NCI-H187 (cell line): ENCODE results near the gene JPH2.

ENCODE experiments used
- DNase-seq, 2 experiments: peaks; one replicate each; lab custom pipeline; 2025; lab: John Stamatoyannopoulos, UW

JPH2 gene

DNA sequence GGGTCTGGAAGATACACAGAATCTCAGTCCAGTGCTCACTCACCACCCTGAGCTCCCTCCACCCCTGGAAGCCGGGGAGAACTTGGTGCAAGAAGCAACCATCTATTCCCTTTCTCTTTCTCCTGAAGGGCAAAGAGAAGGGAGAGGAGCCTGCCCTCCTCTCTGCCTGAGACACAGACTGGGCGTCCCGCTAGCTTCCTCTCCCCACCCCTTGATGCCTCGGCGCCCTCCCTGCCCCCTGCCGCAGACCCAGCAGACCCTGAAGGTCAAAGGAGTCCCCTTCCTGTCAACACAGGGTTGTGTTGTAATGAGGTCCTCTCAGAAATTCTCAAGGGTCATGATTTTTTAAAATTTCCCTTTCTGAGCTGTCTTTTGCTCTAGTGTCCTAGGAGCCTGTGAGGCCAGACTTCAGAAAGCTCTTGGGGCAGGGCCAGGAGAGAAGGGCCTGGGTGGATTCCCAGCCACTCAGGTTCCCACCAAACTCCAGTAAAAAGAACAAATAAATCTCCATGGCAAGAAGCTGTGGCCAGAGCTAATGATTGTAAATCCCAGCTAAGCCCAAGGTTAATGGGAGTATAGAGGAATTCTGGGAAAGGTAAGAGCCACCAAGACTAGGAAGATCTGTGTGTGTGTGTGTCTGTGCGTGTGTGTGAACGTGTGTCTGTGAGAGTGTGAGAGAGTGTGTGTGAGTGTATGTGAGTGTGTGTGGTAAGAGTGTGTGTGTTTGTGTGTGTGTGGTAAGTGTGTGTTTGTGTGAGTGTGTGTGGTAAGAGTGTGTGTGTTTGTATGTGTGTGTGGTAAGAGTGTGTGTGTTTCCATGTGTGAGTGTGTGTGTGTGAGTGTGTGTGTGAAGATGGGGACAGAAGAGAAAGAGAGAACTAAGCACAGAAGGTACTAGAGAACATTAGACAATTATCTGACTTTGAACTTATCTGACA lies 1.1 kb upstream of the JPH2 start:
- DNase-seq = no peak

DNA sequence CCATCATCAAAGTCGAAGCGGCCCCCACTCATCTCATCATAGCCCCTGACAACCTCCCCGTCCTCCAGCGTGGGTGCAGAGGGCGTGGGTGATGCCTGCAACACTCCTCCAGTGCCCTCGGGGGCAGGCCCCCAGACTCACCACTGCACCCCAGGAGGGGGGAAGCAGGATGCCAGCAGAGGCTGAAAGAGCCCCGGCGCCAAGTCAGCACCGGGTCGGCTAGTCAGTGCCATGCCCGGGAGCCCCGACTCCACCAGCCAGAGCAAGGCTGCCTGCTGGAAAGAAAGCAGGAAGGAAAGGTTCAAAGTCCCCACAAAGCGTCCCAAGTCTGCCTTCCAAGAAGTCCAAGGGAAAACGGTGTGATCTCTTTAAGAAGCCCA lies 324 bp downstream of the JPH2 start:
- no peak for DNase-seq

DNA sequence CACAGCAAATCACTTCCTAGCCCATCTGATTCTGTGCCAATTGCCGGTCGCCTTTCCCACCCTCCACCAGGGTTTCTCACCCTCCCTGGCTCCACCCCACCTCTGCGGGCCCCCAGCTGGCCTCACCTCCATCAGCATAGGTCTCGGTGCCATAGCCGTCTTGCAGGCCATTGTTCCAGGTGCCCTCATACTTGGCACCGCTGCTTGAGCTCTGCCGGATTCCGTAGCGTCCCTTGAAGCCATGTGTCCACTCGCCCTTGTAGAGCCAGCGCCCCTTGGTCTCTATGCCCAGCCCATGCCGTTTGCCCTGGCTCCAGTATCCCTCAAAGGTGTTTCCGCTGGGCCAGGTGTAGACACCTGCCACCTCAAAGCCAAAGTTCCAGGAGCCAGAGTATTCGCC lies 787 bp downstream of the JPH2 start:
- DNase-seq = no peak

DNA sequence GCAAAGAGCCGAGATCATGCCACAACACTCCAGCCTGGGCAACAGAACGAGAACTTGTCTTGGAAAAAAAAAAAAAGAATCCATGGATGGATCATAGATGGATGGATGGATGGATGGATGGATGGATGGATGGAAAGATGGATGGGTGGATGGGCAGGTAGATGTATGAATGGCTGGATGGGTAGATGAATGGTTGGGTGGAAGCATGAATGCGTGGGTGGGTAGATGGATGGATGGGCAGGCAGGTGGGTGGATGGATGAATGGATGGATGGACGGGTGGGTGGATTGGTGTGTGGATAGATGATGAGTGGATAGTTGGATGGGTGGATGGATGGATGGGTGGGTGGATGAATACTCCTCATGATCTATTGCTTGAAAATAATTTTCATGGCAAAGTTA lies 1.4 kb downstream of the JPH2 start:
- no peak for DNase-seq

DNA sequence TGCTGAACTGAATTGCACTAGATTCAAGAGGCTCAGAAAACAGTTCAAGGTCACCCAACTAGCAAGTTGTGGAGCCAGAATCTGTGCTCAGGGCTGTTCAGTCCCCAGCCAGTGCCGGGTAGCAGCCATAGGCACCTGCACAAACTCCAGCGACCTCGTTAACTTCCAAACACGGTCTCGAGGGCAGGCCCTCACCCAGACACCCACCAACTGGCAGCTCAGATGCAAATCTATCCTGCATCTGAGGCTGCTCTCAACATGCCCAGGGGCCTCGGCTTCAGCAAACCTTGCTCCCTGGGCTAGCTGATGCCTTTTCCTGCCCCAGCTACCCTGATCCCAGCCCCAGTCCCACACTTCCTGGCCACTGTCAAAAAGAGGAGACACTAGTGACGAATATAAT lies 3.7 kb downstream of the JPH2 start:
- DNase-seq = no peak

DNA sequence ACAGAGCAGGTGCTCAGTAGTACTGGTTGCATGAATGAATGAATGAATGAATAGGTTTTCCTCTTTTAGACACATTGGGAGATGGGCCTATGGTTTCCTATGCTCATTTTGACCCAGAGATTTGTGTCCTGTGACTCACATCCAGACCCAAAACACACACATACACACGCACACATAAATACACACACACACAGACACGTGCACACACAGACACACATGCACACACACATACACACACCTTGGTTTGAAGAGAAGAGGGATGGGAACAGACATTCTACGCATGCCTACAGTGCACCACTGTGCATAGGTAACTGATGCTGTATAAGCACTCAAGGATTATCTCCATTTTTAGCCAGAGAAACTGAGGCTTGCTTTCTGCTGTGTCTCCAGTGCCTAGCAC lies 4.1 kb downstream of the JPH2 start:
- no peak for DNase-seq

DNA sequence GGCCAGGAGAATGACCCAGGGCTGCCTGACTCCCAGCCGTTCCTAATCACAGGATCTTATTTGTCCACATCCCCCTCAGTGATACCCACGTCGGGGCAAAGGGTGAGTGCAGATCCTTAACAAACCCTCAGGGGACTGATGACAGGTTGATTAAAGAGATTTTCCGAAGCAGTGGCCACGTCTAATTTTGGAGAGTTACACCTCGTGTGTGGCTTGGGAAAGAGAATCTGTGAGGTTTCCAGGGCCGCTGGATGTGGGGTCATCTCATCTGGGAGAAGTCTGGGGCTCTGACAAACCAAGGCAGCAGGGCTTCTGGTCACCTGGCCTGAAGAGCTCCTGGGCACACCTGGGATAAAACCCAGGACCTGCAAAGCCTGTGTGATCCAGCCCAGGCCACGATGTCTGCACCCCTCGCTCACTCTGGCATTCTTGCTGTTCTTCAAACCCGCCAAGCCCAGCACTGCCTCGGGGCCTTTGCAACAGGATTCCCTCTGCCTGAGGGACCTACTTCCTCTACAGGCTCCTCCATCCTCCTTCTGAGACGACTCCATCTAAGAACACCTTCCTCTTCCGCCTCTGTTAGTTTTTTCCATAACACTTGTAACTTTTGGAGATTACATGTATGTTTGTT lies 4.7 kb downstream of the JPH2 start:
- DNase-seq = no peak

DNA sequence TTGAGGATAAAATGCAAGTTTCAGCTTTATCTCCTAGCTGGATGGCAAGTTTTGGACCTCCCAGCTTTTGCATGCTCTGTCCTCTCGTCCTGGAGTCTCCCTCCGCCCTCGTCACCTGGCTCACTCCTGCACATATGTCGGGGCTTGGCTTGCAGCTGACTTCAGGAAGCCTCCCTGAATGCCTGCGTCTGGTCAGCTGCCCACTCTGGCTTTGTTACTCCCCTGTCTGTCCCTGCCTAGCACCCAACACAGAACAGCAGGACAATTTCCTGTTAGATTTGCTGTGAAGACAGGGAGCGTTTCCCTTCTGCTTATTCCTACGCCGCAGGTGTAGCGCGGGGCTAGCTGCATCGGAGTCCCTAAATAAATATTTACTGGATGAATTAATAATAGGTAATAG lies 5.4 kb downstream of the JPH2 start:
- DNase-seq = no peak

DNA sequence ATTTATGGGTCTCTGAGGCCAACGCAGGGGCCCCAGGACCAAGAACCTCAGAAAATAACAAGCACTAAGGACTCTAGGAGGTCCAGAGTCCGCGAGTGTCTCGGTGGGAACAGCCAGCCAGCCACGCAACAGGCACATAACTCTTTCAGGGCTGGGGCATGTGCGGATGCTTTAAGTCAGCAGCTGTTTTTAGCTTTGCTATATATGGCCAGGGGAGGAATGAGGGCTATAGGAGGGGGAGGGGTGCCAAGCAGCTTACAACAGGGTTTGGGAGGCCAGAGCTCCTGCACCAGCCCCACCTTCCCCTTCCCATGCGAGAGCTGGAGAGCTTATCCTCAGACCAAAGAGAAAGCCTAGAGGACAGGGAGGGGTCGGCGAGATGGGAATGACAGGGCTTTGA lies 6.2 kb downstream of the JPH2 start:
- DNase-seq = no peak

DNA sequence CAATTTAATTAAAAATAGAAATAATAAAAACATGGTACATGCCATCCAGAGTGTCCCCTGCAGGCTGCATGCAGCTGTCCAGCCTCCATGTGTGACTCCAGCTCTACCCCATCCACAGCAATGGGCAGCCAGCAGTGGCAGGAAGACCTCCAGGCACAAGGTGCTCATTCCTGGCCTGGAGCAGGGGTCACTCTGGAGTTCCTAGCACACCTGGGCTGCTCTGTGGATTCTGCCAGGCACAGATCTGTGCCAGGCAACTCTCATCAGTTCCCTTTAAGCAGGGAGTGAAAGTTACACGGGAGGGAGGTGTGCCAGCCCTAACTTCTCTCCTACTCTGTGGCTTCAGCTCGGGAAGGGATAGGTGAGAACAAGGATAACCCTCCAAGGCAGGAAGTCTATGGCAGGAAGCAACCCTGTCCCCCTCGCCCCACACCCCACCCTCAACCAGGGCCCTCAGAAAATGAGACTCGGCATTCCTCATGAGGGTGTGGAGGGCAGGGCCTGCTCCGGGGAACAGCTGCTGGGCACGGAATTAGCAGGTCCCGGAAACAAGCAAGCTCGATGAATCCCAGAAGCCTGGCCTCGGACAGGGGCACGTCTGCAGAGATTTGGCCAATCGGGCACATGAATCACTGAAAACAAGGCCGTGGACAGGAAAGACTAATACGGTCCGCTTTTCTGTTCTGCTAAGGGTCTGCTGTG lies 10.0 kb downstream of the JPH2 start:
- DNase-seq = no peak

DNA sequence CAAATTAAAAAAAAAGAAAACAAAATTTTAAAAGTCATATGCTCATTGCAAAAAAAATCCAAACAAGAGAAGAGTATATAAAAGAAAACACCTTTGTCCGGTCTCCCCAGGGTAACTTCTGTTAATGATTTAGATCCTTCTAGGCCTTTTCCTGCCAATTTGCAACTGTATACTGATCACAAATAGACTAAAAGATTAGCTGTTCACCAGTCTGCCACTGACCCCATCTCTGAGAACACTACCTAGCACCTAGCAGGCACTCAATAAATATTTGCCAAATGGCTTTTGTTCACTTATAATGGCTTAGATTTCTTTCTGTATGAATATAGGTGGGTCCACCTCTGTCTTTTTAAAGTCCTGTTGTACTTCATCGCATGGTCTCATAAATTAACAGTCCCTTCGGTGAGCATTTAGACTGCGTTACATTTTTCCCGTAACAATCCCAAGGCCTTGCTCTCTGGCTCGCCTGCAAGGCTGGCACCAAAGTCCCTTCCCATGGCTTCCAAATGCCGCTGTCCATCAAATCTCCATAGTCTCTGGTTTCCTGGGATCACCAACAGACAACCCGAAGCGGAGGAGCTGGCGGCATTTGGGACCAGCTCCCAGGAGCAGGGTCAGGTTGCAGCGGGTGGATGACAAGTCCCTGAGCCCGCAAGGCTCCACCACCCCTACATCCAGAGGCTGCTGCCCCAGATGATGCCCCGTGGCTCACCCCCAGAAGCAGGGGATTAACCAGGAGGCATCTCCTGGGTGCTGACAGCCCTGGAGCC lies 11.8 kb downstream of the JPH2 start:
- no peak for DNase-seq

DNA sequence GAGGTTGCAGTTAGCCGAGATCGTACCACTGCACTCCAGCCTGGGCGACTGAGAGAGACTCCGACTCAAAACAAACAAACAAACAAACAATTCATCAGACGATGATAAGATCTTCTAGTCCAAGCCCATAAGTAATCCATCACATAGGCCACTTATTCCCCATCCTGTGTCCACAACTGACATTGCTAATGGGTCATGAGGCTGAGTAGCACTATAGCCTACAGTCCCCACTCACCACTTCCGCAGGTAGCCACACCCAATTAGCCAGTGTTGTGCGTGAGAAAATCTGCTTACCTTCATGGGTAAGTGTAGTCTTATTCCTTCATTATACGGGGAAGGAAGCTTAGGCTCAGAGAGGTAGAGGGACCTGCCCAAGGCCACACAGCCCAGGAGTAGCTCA lies 13.1 kb downstream of the JPH2 start:
- no peak for DNase-seq

DNA sequence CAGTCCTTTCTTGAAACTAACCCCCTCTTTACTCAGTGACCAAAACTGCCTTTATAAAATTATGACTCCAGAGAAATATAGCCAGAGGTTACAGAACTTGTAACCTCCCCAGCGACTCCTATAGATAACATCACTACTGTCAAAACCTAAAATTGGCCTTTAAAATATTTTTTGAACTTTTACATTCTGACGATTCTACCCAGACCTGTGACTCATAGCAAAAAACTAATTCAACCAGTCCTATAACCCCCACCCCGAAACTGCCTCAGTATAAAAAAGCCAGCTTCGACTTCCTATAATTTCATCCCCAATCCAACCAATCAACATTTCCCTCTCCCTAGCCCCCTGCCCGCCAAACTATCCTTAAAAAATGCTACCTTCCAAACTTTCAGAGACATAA lies 13.9 kb downstream of the JPH2 start:
- DNase-seq = no peak

DNA sequence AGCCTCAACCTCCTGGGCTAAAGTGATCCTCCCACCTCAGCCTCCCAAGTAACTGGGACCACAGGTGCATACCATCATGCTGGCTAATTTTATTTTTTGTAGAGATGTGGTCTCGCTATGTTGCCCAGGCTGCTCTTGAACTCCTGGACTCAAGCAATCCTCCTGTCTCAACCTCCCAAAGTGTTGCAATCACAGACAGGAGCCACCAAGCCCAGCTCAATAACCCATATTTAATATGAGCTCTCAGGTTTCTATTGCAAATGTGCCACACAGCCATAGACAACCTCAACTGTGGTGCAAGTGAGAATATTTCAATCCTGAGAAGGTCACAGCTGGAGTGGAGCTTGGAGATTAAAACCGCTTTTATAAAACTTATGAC lies 14.4 kb downstream of the JPH2 start:
- DNase-seq = no peak

DNA sequence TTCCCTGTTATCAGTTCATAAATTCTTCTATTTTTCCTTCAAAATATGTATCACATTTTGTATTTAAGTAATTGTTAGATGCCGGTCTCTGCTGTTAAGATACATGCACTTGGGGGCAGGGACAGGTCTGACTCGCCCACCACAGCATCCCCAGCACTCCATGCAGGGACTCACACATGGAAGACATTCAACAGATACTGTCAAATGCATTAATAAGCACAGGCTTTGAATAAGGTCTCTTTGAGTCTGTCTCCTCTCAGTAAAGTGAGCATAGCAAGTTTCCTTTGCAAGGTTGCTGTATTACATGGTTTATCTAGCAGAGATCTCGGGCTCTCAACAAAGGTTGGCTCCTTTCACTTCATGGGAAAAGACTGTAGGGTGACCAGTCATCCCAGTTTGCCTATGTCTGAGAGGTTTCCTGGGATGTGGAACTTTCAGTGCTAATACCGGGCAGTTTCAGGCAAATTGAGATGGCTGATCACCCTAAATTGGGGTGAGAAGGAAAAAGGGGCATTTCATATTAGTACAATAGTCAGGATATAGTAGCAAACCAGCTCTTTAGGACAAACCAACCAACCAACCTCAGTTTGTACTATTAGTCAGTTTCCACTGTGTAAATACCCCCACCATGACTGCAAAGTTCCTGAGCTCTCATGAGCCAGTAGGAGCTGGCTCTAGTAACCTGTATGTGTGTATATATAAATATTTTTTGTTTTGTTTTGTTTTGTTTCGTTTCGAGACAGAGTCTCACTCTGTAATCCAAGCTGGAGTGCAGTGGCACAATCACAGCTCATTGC lies 15.0 kb downstream of the JPH2 start:
- DNase-seq = no peak

DNA sequence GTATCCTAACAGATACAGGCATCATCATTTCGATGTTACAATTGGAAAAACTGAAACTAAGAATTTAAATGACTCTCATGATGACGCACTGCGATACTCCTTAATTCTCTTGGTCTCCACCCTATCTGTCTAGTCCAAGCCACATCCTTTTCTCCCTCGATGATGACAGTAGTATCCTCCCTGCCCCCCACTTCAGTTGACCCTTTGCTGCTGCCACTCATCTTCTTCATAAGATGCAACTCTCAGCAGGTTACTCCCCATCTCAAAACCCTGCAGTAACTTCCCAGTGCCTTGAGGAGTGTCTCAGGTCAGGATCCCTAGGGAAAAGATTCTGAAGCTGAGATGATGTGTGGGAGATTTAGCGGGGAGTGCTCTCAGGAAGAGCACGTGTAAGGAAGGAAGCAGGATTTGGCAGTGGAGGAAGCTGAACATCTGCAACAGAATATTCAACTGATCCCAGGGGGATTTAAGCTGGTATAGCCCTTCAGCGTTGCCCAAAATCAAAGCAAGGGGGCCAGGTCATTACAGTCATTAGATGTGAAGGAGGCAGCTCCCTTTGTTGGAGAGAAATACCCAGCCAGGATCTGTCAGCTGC lies 16.1 kb downstream of the JPH2 start:
- DNase-seq = no peak

DNA sequence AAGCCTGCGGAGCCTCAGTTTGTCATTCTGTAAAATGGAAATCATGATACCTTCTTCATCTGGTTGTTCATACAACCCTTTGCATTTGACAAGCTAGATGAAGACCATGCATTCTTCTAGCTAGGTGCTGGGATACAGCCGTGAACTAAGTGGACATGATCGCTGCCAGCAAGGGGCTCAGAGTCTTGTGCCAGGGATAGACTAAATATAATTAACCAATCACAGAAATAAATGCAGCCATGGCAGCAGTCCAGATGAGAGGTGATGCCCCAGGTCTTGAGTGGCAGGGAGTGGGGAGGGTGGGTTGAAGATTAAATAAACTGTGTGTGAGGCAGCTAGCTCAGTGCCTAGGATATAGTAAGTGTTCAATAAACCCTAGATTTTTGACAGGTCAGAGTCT lies 19.3 kb downstream of the JPH2 start:
- no peak for DNase-seq

DNA sequence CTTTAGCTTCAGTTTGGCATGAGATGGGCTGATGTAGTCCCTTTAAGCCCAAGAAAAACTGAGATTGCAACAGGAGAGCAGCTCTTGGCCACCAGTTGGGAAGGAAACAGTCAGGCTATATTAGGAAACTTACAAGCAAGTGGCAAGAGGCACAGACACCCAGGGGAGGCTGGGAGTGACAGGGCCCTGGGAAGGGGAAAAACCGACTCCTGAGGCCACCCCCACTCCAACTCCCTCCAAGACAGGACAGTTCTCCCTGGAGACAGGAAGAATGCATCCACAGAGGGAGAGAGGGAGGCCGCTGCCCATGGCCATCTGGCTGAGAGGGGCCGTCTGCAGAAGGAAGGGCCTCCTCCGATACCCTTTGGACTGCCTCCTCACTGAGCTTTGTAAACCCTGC lies 20.5 kb downstream of the JPH2 start:
- no peak for DNase-seq

DNA sequence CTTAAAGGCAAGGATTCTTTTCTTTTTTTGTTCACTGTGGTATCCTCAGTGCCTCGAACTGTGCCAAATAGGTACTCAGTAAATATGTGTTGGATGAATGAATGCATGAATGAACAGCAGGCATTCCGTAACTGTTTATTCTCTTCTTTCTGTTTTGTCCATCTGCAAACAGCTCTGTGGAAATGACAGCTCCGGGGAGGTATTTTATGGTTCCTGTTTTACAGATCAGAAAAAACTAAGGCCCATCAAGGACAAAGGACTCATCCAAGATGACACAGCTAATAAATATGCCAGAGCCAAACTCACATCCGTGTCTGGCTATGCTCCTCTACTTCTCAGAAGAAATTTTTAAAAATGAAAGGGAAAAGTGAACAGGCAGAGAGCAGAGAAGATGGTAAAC lies 21.0 kb downstream of the JPH2 start:
- no peak for DNase-seq

DNA sequence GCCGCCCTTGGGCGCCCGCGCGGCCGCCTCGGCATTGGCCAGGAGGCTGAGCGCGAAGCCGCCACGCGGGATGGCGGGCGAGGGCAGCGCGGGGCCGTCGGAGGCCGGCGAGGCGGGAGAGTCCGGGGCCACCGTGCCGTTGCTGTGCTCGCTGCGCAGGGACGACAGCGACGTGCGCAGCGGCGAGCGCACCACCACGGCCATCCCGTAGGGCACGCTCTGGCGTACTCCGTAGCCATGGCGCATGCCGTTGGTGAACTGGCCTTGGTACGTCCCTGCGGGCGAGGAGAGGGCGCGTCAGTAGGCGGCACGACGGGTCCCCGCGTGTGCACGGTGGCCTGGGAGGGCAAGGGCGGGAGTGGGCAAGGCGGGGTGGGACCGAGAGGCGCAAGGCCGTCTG lies 26.9 kb downstream of the JPH2 start:
- no peak for DNase-seq

DNA sequence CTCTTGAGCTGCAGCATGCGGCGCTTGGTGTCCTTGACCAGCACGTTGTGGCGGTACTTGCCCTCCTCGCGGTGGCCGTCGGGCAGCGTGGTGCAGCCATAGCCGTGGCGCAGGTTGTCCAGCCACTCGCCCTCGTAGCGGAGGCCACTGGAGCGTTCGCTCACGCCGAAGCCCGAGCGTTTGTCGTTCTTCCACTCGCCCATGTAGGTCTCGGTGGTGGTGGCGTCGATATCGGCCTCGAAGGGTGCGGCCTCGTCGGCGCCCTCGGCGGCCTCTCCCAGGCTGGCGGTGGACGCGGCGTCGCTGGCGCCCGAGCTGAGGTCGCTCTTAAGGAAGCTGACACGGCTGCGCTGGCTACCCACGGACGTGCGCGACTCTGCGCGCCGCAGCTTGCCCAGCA lies 27.3 kb downstream of the JPH2 start:
- no peak for DNase-seq
